GM18867 (cell line): ENCODE results near the gene TLCD2.
"Not testable (repeated sequence)": the region's sequence is repeated elsewhere in the genome, so short reads cannot be mapped to it uniquely, and the experiment has no call there.

ENCODE experiments used
- ATAC-seq: cut with Tn5 transposase; IDR thresholded peaks from one replicate; pipeline ENCODE4 v1.9.1; 2021; ENCODE audit warnings: mild to moderate bottlenecking, moderate library complexity; ENCODE audit not compliant: unreplicated experiment

The TLCD2 gene

GRCh38 chr17:1736348-1737281, 26.4 kb upstream of the TLCD2 start:
- no peak for ATAC-seq

- no peak for ATAC-seq
Observed at GRCh38 chr17:1735834-1736347, 25.7 kb upstream of the TLCD2 start.

GRCh38 chr17:1735418-1735817, 25.2 kb upstream of the TLCD2 start:
- ATAC-seq: no peak

- ATAC-seq: no peak
Observed at GRCh38 chr17:1733759-1734158, 23.6 kb upstream of the TLCD2 start.

- no peak for ATAC-seq
Observed at GRCh38 chr17:1732833-1733321, 22.7 kb upstream of the TLCD2 start.

GRCh38 chr17:1732241-1732832, 22.2 kb upstream of the TLCD2 start:
- ATAC-seq: no peak

GRCh38 chr17:1731194-1731506, 21.0 kb upstream of the TLCD2 start:
- no peak for ATAC-seq

GRCh38 chr17:1730326-1731193, 20.4 kb upstream of the TLCD2 start:
- ATAC-seq: no peak

GRCh38 chr17:1729966-1730325, 19.8 kb upstream of the TLCD2 start:
- ATAC-seq: no peak

- ATAC-seq: no peak
Observed at GRCh38 chr17:1727876-1728630, 17.9 kb upstream of the TLCD2 start.

GRCh38 chr17:1727258-1727789, 17.1 kb upstream of the TLCD2 start:
- ATAC-seq: no peak

- no peak for ATAC-seq
Observed at GRCh38 chr17:1726626-1727257, 16.6 kb upstream of the TLCD2 start.

- ATAC-seq: no peak
Observed at GRCh38 chr17:1725642-1726511, 15.7 kb upstream of the TLCD2 start.

- ATAC-seq: peak; percentile 36
Observed at GRCh38 chr17:1724869-1725641, 14.9 kb upstream of the TLCD2 start.

GRCh38 chr17:1724351-1724868, 14.2 kb upstream of the TLCD2 start, which contains the start of gene WDR81:
TSS of gene WDR81 (plus strand) at chr17:1724704. CDS start at chr17:1724960, 256 bp downstream.
- ATAC-seq: peak; percentile 55

- not testable (repeated sequence) for ATAC-seq
Observed at GRCh38 chr17:1722022-1722421, 11.8 kb upstream of the TLCD2 start.

- ATAC-seq: no peak
Observed at GRCh38 chr17:1720856-1721386, 10.7 kb upstream of the TLCD2 start.
